ENCODE data around the gene SLC35F4.

SLC35F4 gene

DNA sequence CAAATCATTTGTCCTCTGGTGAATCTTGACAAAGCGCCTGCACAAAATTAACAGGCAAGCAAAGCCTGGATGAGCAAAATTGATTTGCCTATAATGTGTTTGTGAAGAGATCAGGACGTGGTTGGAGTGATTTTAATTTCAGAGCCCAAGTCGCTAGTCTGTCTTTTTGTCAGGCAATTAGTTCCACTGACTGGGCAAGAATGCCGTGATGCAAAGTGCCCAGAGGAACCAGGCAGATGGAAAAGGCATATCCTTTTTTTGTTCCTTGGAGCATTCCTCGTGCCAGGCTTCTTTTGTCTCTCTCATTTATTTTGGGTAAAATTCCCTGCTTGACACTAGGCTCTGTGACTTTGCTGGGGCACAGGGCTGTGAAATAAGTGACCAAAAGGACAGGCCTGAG is 306.3 kb downstream of the SLC35F4 start:
- Histone ChIP-seq H3K27me3 (ENCODE audit: control insufficient read depth, insufficient read depth, low read length) (no peaks in the 10 kb centered on the region), H3K4me2 (ENCODE audit: low read length) (no peak overlapping the region), H3K4me1 (ENCODE audit: control insufficient read depth, insufficient read depth, low read length) (no peaks in the 10 kb centered on the region)

DNA sequence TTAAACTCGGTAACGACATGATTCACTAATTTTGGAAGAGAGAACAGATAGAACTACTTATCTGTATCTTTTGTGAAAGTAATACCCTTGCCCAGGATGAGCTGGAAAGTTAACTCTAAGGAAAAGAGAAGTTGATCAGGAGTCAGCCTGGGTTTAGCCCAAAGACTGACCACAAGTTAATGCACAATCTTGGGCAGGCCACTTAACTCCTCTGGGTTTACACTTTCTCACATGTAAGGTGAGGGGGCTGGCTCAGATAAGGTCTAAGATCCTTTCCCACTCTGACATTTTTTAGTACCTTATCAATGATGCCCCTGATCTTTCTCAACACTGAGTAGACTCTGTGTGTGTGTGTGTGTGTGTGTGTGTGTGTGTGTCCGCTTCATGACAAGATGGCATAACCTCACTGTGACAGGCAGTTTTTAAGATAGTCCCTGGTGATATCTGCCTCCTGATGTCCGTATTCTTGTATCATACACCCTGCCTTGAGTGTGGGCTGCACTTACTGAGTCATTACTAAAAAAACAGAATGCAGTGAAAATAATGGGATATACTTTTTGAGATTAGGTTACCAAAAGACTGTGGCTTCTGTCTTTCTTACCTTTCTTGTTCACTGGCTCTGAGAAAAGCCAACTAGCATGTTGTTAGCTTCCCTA is 316.0 kb downstream of the SLC35F4 start:
- no peaks in the 10 kb centered on the region for H3K27me3 ChIP-seq (ENCODE audit: control insufficient read depth, insufficient read depth, low read length)
- H3K9me3 ChIP-seq (replicated peaks; ENCODE audit: low read length) = no peaks in the 10 kb centered on the region
- H3K9ac ChIP-seq (ENCODE audit: low read depth, low read length) = no peak overlapping the region
- H3K4me2 ChIP-seq (ENCODE audit: low read length) = no peak overlapping the region
- no peak overlapping the region for H3K4me3 ChIP-seq (ENCODE audit: low read length)
- no peaks in the 10 kb centered on the region for H3K36me3 ChIP-seq (ENCODE audit: insufficient read depth, low read length)
- no peaks in the 10 kb centered on the region for H3K4me1 ChIP-seq (ENCODE audit: control insufficient read depth, insufficient read depth, low read length)

More for the DNA sequence above, 306.3 kb downstream of the SLC35F4 start:
- no peak overlapping the region for H3K9ac ChIP-seq (ENCODE audit: low read depth, low read length)
- H3K36me3 ChIP-seq (ENCODE audit: insufficient read depth, low read length) = no peaks in the 10 kb centered on the region
- H3K4me3 ChIP-seq (ENCODE audit: low read length) = no peak overlapping the region
- no peaks in the 10 kb centered on the region for H3K9me3 ChIP-seq (replicated peaks; ENCODE audit: low read length)

DNA sequence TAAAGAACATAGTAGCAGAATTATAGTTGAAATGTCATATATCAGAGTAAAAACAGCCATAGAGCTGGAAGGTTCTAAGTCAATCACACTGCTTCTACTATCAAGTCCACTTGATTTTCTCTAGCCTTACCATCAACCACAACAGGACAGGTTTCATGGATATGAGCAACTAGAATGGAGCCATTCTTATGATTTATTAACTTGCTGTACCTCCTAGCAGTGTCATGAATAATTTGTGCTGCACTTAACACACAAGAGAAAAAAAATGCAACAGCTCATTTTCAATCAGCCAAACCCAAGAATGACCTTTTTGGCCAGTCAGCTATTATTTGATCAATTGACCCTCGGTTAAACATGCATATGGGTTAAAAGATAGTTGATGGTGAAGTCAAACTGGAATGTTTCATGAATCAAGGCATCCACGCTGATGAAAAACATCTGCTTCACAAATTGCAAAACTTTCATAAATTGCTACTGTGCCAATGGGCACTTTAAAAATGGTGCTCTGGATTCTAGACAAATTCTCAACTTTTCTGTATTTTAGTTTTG is 316.8 kb downstream of the SLC35F4 start:
- Histone ChIP-seq H3K27me3 (ENCODE audit: control insufficient read depth, insufficient read depth, low read length) (no peaks in the 10 kb centered on the region), H3K4me2 (ENCODE audit: low read length) (no peak overlapping the region), H3K9ac (ENCODE audit: low read depth, low read length) (no peak overlapping the region), H3K4me1 (ENCODE audit: control insufficient read depth, insufficient read depth, low read length) (no peaks in the 10 kb centered on the region), H3K9me3 (replicated peaks; ENCODE audit: low read length) (no peaks in the 10 kb centered on the region), H3K4me3 (ENCODE audit: low read length) (no peak overlapping the region), H3K36me3 (ENCODE audit: insufficient read depth, low read length) (no peaks in the 10 kb centered on the region)

DNA sequence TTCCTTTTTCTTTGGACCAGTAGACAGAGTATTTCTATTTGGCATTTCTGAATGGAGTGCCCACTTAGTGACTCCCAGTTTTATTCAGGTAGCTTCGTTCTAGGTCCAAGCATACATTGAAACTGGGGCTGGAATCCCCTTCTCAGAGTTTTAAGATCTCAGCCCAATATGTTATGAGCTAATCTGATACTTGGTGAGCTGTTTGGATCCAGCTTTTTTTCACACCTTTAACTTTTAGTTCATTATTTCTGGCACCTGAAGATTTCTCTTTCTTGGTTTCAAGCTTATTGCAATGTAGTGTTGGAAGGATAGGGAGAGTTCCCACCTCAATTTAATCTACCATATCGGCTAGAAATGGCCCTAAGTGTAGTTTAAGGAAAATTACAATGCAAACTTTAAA is 318.8 kb downstream of the SLC35F4 start:
- no peaks in the 10 kb centered on the region for H3K27me3 ChIP-seq (ENCODE audit: control insufficient read depth, insufficient read depth, low read length)
- H3K4me3 ChIP-seq (ENCODE audit: low read length) = no peak overlapping the region
- no peaks in the 10 kb centered on the region for H3K36me3 ChIP-seq (ENCODE audit: insufficient read depth, low read length)
- H3K9me3 ChIP-seq (replicated peaks; ENCODE audit: low read length) = no peaks in the 10 kb centered on the region
- H3K4me1 ChIP-seq (ENCODE audit: control insufficient read depth, insufficient read depth, low read length) = no peaks in the 10 kb centered on the region
- H3K4me2 ChIP-seq (ENCODE audit: low read length) = no peak overlapping the region
- no peak overlapping the region for H3K9ac ChIP-seq (ENCODE audit: low read depth, low read length)

DNA sequence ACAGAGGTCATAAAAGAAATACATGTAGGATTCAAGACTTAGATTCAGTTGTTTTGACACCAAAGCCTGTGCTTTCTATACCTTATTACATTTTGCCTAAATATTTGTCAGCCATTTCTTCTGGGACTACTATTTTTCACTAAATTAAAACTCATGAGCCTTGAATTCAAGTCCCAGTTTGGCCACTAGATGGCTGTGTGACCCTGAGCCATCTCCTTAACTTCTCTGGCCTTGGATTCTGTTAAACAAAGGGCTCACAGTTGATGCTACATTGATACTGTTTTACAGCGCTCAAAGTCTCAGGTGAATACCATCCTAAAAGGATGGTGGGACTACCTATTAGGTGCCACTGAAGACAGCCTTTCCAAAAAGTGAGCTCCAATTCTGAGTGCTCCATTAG is 332.7 kb downstream of the SLC35F4 start:
- no peak overlapping the region for H3K4me2 ChIP-seq (ENCODE audit: low read length)
- no peak overlapping the region for H3K9ac ChIP-seq (ENCODE audit: low read depth, low read length)
- H3K9me3 ChIP-seq (replicated peaks; ENCODE audit: low read length) = no peaks in the 10 kb centered on the region
- no peaks in the 10 kb centered on the region for H3K4me1 ChIP-seq (ENCODE audit: control insufficient read depth, insufficient read depth, low read length)
- H3K27me3 ChIP-seq (ENCODE audit: control insufficient read depth, insufficient read depth, low read length) = no peaks in the 10 kb centered on the region
- H3K36me3 ChIP-seq (ENCODE audit: insufficient read depth, low read length) = no peaks in the 10 kb centered on the region
- no peak overlapping the region for H3K4me3 ChIP-seq (ENCODE audit: low read length)

DNA sequence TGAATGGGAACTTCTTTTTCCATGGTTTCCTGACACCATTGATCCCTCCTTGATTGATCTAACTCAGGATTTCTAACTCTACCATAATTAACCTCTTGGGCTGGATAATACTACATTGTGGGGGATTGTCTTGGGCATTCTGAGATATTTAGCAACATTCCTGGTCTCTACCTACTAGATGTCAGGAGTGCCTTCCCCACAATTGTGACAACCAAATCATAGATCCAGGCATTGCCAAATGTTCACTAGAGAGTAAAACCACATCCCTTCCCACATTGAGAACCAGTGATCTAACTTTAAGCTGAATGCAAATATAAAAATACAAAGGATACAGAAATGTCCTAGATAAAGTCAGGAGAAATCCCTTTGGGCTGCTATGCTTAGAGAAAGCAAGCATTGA is 335.3 kb downstream of the SLC35F4 start:
- Histone ChIP-seq H3K27me3 (ENCODE audit: control insufficient read depth, insufficient read depth, low read length) (no peaks in the 10 kb centered on the region), H3K4me1 (ENCODE audit: control insufficient read depth, insufficient read depth, low read length) (no peaks in the 10 kb centered on the region), H3K9me3 (replicated peaks; ENCODE audit: low read length) (no peaks in the 10 kb centered on the region), H3K4me2 (ENCODE audit: low read length) (no peak overlapping the region), H3K9ac (ENCODE audit: low read depth, low read length) (no peak overlapping the region), H3K4me3 (ENCODE audit: low read length) (no peak overlapping the region), H3K36me3 (ENCODE audit: insufficient read depth, low read length) (no peaks in the 10 kb centered on the region)

DNA sequence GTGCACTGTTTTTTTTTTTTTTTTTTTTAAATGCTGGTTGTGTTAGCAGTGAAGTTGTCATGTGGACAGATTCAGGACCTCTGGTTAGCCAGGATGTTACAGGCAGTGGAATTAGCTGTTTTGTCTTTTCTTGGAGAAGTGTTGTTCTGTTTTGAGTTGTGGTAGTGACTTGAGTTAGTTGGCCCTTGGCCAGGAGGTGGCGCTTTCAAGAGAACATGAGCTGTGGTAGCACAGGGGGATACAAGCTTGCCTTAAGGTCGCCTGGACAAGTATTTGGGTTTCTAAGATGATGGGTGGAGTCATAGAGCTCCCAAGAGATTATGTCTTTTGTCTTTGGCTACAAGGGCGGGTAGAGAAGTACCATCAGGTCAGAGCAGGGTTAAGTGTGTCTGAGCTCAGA is 338.9 kb downstream of the SLC35F4 start:
- H3K36me3 ChIP-seq (ENCODE audit: insufficient read depth, low read length) = no peaks in the 10 kb centered on the region
- H3K9ac ChIP-seq (ENCODE audit: low read depth, low read length) = no peak overlapping the region
- H3K9me3 ChIP-seq (replicated peaks; ENCODE audit: low read length) = no peaks in the 10 kb centered on the region
- no peak overlapping the region for H3K4me2 ChIP-seq (ENCODE audit: low read length)
- H3K4me1 ChIP-seq (ENCODE audit: control insufficient read depth, insufficient read depth, low read length) = no peaks in the 10 kb centered on the region
- no peaks in the 10 kb centered on the region for H3K27me3 ChIP-seq (ENCODE audit: control insufficient read depth, insufficient read depth, low read length)
- no peak overlapping the region for H3K4me3 ChIP-seq (ENCODE audit: low read length)

DNA sequence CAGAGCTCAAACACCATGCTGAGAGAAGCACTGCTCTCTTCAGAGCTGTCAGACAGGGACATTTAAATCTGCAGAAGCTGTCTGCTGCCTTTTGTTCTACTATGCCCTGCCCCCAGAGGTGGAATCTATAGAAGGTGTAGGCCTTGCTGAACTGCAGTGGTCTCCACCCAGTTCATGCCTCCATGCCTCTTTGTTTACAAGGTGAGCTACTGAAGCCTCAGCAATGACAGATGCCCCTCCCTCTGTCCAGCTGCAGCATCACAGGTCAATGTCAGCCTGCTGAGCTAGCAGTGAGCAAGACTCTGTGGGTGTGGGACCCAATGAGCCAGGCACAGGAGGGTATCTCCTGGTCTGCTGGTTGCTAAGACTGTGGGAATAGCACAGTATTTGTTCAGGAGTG is 346.8 kb downstream of the SLC35F4 start:
- Histone ChIP-seq H3K9me3 (replicated peaks; ENCODE audit: low read length) (no peaks in the 10 kb centered on the region), H3K4me2 (ENCODE audit: low read length) (no peak overlapping the region), H3K4me3 (ENCODE audit: low read length) (no peak overlapping the region), H3K4me1 (ENCODE audit: control insufficient read depth, insufficient read depth, low read length) (no peaks in the 10 kb centered on the region), H3K9ac (ENCODE audit: low read depth, low read length) (no peak overlapping the region), H3K27me3 (ENCODE audit: control insufficient read depth, insufficient read depth, low read length) (no peaks in the 10 kb centered on the region), H3K36me3 (ENCODE audit: insufficient read depth, low read length) (no peaks in the 10 kb centered on the region)
